ENCODE measurements around the gene DMTF1.

DNA sequence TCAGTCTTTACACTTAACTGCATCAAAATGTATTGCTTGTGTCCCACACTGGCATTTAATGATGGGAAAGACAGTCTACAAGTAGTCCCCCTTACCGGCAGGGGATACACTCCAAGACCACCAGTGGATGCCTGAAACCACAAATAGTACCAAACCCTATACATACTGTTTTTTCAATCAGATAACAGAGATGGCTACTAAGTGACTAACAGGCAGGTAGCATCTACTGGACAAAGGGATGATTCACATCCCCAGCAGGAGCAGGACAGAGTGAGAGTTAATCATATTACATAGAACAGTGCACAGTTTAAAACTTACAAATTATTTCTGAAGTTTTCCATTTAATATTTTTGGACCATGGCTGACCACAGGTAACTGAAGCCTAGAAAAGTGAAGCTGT is 54.1 kb downstream of the DMTF1 start:
- TF ChIP-seq GABPA (IDR thresholded peaks at IDR 0.05; ENCODE audit: low read depth) (no peak), POLR2AphosphoS5 (IDR thresholded peaks at IDR 0.05; ENCODE audit: low read depth) (no peak), CTCF (IDR thresholded peaks at IDR 0.05; ENCODE audit: insufficient read depth, low read length) (no peak), REST (IDR thresholded peaks at IDR 0.05; ENCODE audit: insufficient replicate concordance, low read depth) (no peak)

Data from HL-60 (cell line).